A549 (cell line): ENCODE results near the gene TNRC18. TPM values are rescaled to one million over a fixed set of nuclear protein-coding genes. Genes with fewer than 3 reads are reported as not detected.
"Not testable (repeated sequence)": the region's sequence is repeated elsewhere in the genome, so short reads cannot be mapped to it uniquely, and the experiment has no call there.

Experiments
- ATAC-seq, 2 experiments: fragments of 200-7000 bp in 1 of 2; fragments of >200 bp in 1 of 2; cut with Nextera tagmentation in 1 of 2; cut with Tn5 transposase in 1 of 2; 3 replicates each; pipeline versions ENCODE4 v1.8.0 to v1.9.1; 2018 to 2020; ENCODE audit warnings: mild to moderate bottlenecking in 1 of 2, moderate library complexity in 1 of 2
- CTCF ChIA-PET: fragments of 300-600 bp; sonication (Branson Sonifier 250); formaldehyde crosslinking; extraction: SDS; loops from one replicate; lab custom pipeline; 2021; ENCODE audit warnings: antibody characterized with exemption, inconsistent platforms; lab: Yijun Ruan, JAX
- POLR2A ChIA-PET: fragments of 350-600 bp; formaldehyde crosslinking; extraction: SDS; loops from one replicate; lab custom pipeline; 2021; ENCODE audit warnings: antibody characterized with exemption, inconsistent platforms; lab: Yijun Ruan, JAX
- DNase-seq, 2 experiments: peaks; one replicate each; pipeline versions ENCODE4 v3.0.0 to v3.0.0-alpha.2; 2011 to 2016; ENCODE audit warnings: low read depth in 1 of 2, low spot score in 1 of 2
- FAIRE-seq: peaks from 2 replicates; lab custom pipeline; 2011; peaks lifted over from hg19 to GRCh38; lab: Jason Lieb, UNC
- H3K27ac ChIP-seq, 2 experiments: fragments of >200 bp; sonication (Bioruptor Twin); formaldehyde crosslinking; 3 replicates each; pipeline ENCODE4 v1.5.1; 2016 to 2017
- H3K4me1 ChIP-seq: fragments of >200 bp; sonication (Bioruptor Twin); formaldehyde crosslinking; 3 replicates; pipeline ENCODE4 v1.6.1; 2016
- H3K4me2 ChIP-seq: fragments of >200 bp; sonication (Bioruptor Twin); formaldehyde crosslinking; 3 replicates; pipeline ENCODE4 v1.6.1; 2016
- H3K4me3 ChIP-seq: fragments of >200 bp; sonication (Bioruptor Twin); formaldehyde crosslinking; 3 replicates; pipeline ENCODE4 v1.5.1; 2016
- H3K9me3 ChIP-seq: fragments of >200 bp; sonication (Bioruptor Twin); formaldehyde crosslinking; 3 replicates; pipeline ENCODE4 v1.6.1; 2016
- ATOH8 ChIP-seq: fragments of 250-450 bp; sonication (Bioruptor Pico); IDR thresholded peaks from 2 replicates; pipeline ENCODE4 v1.5.0; 2020; ENCODE audit warnings: low read depth, mild to moderate bottlenecking, moderate library complexity
- CTCF ChIP-seq: fragments of >200 bp; sonication (Bioruptor Twin); formaldehyde crosslinking; IDR thresholded peaks from 3 replicates; pipeline ENCODE4 v1.5.1; 2016
- EHF ChIP-seq: fragments of 250-450 bp; sonication (Bioruptor Pico); IDR thresholded peaks from 2 replicates; pipeline ENCODE4 v1.5.0; 2020; ENCODE audit warnings: mild to moderate bottlenecking
- ELK1 ChIP-seq: fragments of 150-350 bp; IDR thresholded peaks from 2 replicates; pipeline ENCODE4 v1.6.1; 2014; ENCODE audit warnings: low read depth, mild to moderate bottlenecking, low read length
- FOXS1 ChIP-seq: fragments of 250-450 bp; sonication (Bioruptor Pico); IDR thresholded peaks from 2 replicates; pipeline ENCODE4 v1.5.0; 2020; ENCODE audit warnings: mild to moderate bottlenecking, moderate library complexity
- GATA3 ChIP-seq: IDR thresholded peaks from 2 replicates; pipeline ENCODE4 v1.6.1; 2012; ENCODE audit warnings: borderline replicate concordance
- HDAC2 ChIP-seq: fragments of 200-600 bp; sonication (generic); IDR thresholded peaks from 2 replicates; pipeline ENCODE4 v1.6.1; 2016
- HEYL ChIP-seq: fragments of 250-450 bp; sonication (Bioruptor Pico); IDR thresholded peaks from 2 replicates; pipeline ENCODE4 v1.8.0; 2021; ENCODE audit warnings: mild to moderate bottlenecking, moderate library complexity
- JUN ChIP-seq, 2 experiments: fragments of >200 bp; sonication (Bioruptor Twin); formaldehyde crosslinking; IDR thresholded peaks; 2 replicates in 1 of 2; 3 replicates in 1 of 2; pipeline ENCODE4 v1.6.1; 2016 to 2017
- KDM1A ChIP-seq: fragments of 200-600 bp; sonication (generic); IDR thresholded peaks from 2 replicates; pipeline ENCODE4 v1.6.1; 2016; ENCODE audit warnings: low read depth, mild to moderate bottlenecking
- MYC ChIP-seq: IDR thresholded peaks from 2 replicates; pipeline ENCODE4 v1.6.1; 2012; ENCODE audit warnings: mild to moderate bottlenecking, inconsistent platforms, low read length, improper control_type of control experiment, borderline replicate concordance
- NPAS2 ChIP-seq: fragments of 250-450 bp; sonication (Bioruptor Pico); IDR thresholded peaks from 2 replicates; pipeline ENCODE4 v1.8.0; 2022; ENCODE audit warnings: mild to moderate bottlenecking, moderate library complexity, borderline replicate concordance
- NR3C1 ChIP-seq: fragments of >200 bp; sonication (Bioruptor Twin); formaldehyde crosslinking; IDR thresholded peaks from 3 replicates; pipeline ENCODE4 v1.6.1; 2017
- PBX3 ChIP-seq: IDR thresholded peaks from 2 replicates; pipeline ENCODE4 v1.6.1; 2012
- POLR2A ChIP-seq: IDR thresholded peaks from 2 replicates; pipeline ENCODE4 v1.6.1; 2012; ENCODE audit warnings: mild to moderate bottlenecking, low read length
- RAD21 ChIP-seq, 2 experiments: fragments of >200 bp in 1 of 2; sonication (Bioruptor Twin) in 1 of 2; formaldehyde crosslinking in 1 of 2; IDR thresholded peaks in 1 of 2; conservative IDR thresholded peaks in 1 of 2; 2 replicates in 1 of 2; 3 replicates in 1 of 2; pipeline ENCODE4 v1.6.1; 2012 to 2018; ENCODE audit warnings: inconsistent platforms in 1 of 2
- RFX5 ChIP-seq: fragments of 450-650 bp; IDR thresholded peaks from 2 replicates; pipeline ENCODE4 v1.7.1; 2014; ENCODE audit warnings: antibody characterized with exemption, mild to moderate bottlenecking, moderate library complexity
- RNF2 ChIP-seq: fragments of 200-600 bp; sonication (generic); IDR thresholded peaks from 2 replicates; pipeline ENCODE4 v1.6.1; 2016; ENCODE audit warnings: low read depth, mild to moderate bottlenecking, antibody characterized with exemption, moderate library complexity, borderline replicate concordance
- TP53 ChIP-seq: fragments of 250-450 bp; sonication (Bioruptor Pico); IDR thresholded peaks from 2 replicates; pipeline ENCODE4 v1.5.0; 2021; ENCODE audit warnings: mild to moderate bottlenecking, moderate library complexity
- ZNF302 ChIP-seq: fragments of 250-450 bp; sonication (Bioruptor Pico); IDR thresholded peaks from 2 replicates; pipeline ENCODE4 v1.9.0; 2021; ENCODE audit warnings: inconsistent platforms, mild to moderate bottlenecking, moderate library complexity
- WGBS: methylation state at CpG from one replicate; pipeline ENCODE4 v1.1.6; 2017; ENCODE audit errors: missing lambda C conversion rate; 5-methylcytosine and 5-hydroxymethylcytosine counted together
- polyA plus RNA-seq, 4 experiments: library from polyadenylated mRNA; depleted of rRNA in 3 of 4; stranded (reverse); fragments of >200 nt; fragmentation: RNase III in 1 of 4; extraction: RNeasy Plus Mini Kit Qiagen cat#74134 plus additional on column Dnase treatment in 1 of 4; gene quantifications; 2 replicates in 3 of 4; 3 replicates in 1 of 4; pipeline ENCODE4 v1.2.3, GENCODE V29; 2011 to 2017
- TF ChIP-seq, protein P1 (sequence below): IDR thresholded peaks from 2 replicates; pipeline ENCODE4 v1.6.1; 2012; ENCODE audit warnings: low read depth, borderline replicate concordance
- TF ChIP-seq, protein P2 (sequence below): fragments of >200 bp; sonication (Bioruptor Twin); formaldehyde crosslinking; IDR thresholded peaks from 2 replicates; pipeline ENCODE4 v1.6.1; 2016

TNRC18 gene
- polyA plus RNA-seq, 2 of the 4 experiments (the other 2 are of a cell fraction): 15.5 to 39.9 TPM

DNA sequence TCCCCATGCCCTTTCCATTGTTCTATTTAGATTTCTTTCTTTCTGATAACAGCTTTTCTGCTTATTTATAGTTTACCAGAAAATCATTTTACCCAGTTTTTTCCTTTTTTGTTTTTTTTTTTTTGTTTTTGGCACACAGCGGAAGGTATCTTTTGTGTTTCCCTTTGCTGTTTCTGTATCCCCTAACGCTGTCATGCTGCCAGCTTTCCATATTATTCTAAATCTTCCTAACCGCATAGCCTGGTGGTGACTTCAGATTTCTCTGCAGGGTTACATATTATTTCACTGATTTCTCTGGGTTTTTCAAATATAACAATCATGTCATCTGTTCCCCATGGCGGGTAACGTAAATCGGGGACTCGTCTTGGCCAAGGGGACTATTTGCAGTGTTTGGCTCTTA lies 144.9 kb downstream of the TNRC18 start:
- TF ChIP-seq KDM1A (no peak), MYC (no peak), GATA3 (no peak), ELK1 (no peak), ZNF302 (CRISPR knock-in tag) (no peak), FOXS1 (CRISPR knock-in tag) (no peak), RNF2 (no peak), POLR2A (no peak), ATOH8 (CRISPR knock-in tag) (no peak), RFX5 (no peak), HEYL (CRISPR knock-in tag) (no peak), HDAC2 (no peak), TP53 (CRISPR knock-in tag) (no peak), JUN (IDR thresholded peaks at IDR 0.05) (no peak)
- TF ChIP-seq, protein P1, sequence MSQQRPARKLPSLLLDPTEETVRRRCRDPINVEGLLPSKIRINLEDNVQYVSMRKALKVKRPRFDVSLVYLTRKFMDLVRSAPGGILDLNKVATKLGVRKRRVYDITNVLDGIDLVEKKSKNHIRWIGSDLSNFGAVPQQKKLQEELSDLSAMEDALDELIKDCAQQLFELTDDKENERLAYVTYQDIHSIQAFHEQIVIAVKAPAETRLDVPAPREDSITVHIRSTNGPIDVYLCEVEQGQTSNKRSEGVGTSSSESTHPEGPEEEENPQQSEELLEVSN: no peak
- TF ChIP-seq, protein P2, sequence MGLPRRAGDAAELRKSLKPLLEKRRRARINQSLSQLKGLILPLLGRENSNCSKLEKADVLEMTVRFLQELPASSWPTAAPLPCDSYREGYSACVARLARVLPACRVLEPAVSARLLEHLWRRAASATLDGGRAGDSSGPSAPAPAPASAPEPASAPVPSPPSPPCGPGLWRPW: no peak
- WGBS: 75% methylated on average over 7 of the region's 7 CpGs
- ChIA-PET CTCF (interaction anchor here (0.6 to 1.9 kb wide), 4 partner anchors 39 to 480 kb away, joined by 3 to 12 read pairs (median 4); no protein-coding TSS in a partner anchor), POLR2A (no interaction called here)
- Histone ChIP-seq H3K4me1 (peaks cover under 1% of the 10 kb centered on the region; the same call in 1 of the 3 replicates), H3K4me2 (no peak overlapping the region), H3K27ac (no peak overlapping the region), H3K4me3 (no peak overlapping the region), H3K9me3 (no peaks in the 10 kb centered on the region)
- ATAC-seq (no peak), FAIRE-seq (no peak), DNase-seq (no peak)

DNA sequence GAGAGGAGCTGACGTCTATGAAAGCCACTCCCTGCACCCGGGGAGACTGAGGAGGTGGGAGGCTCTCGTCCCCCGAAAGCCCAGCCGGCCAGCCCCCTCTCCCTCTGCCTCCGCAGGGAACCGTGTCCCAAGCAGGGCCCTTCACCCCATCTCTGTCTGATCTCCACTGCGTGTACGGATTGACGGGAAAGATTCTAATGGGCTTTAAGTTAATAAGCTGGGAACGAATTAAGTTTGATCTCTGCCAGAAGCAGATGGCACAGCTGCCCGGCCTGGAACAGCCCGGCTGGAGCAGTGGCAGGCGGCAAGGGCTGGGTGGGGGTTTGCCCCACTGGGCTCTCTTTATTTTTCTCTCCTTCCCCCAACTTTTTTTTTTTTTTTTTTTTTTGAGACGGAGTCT lies 147.0 kb downstream of the TNRC18 start:
- Histone ChIP-seq H3K9me3 (no peaks in the 10 kb centered on the region), H3K4me2 (no peak overlapping the region), H3K27ac (no peak overlapping the region), H3K4me1 (no peaks in the 10 kb centered on the region), H3K4me3 (no peak overlapping the region)
- 66% methylated on average over 15 of the region's 15 CpGs for WGBS
- FAIRE-seq (no peak), ATAC-seq (no peak), DNase-seq (no peak)
- TF ChIP-seq NR3C1 (no peak), EHF (CRISPR knock-in tag) (no peak), NPAS2 (CRISPR knock-in tag) (no peak), RAD21 (conservative IDR thresholded peaks at IDR 0.05 in 1 of 2, IDR thresholded peaks at IDR 0.05 in 1 of 2) (no peak), CTCF (no peak), FOXS1 (CRISPR knock-in tag) (no peak), PBX3 (no peak)
- TF ChIP-seq, protein P2: no peak
- CTCF ChIA-PET: interaction anchor here (0.6 to 0.7 kb wide), 2 partner anchors 131 to 395 kb away, joined by 3 read pairs; no protein-coding TSS in a partner anchor
- POLR2A ChIA-PET: no interaction called here

DNA sequence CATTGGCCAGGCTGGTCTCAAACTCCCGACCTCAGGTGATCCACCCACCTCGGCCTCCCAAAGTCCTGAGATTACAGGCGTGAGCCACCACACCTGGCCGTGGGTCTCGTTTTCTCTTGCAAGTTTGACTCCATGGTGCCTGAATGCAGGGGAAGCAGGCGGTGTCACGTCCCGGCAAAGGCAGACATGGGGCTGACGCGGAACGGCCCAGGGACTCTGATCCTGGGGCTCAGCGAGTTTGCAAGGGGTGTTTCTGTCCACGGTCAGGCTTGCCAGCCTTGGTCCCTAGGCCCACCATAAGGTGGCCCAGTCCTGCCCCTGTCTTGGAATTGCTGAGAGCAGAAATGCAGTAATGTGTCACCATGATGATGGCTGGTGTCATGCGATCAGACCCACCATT lies 147.5 kb downstream of the TNRC18 start:
- FAIRE-seq, POLR2A ChIA-PET, ATAC-seq, H3K4me3 ChIP-seq, DNase-seq, H3K4me2 ChIP-seq, H3K27ac ChIP-seq, H3K9me3 ChIP-seq, H3K4me1 ChIP-seq: not testable (repeated sequence)
- CTCF ChIA-PET: interaction anchor here (0.6 kb wide), 1 partner anchor 131 kb away, joined by 3 read pairs; no protein-coding TSS in a partner anchor
- 74% methylated on average over 14 of the region's 14 CpGs for WGBS

DNA sequence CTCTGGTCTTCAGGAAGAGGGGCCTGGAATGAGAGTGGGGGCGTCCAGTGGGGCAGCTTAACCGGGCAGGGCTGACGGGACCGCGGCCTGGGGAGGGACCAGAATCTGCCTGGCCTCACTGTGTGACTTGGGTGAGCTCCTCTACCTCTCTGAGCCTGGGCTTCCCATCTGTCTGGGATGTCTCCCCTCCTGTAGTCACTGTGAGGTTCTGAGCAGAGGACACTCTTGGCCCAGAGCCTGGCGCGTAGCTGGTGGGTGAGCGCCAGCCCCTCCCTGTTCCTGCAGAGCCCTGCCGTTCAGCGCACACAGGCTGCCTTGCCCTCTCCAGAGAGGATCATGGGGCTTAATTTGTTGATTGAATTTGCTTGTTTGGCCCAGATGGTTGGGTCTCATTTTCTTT lies 148.1 kb downstream of the TNRC18 start:
- H3K9me3 ChIP-seq, H3K27ac ChIP-seq, POLR2A ChIA-PET, H3K4me3 ChIP-seq, H3K4me1 ChIP-seq, ATAC-seq, DNase-seq, FAIRE-seq, H3K4me2 ChIP-seq: not testable (repeated sequence)
- 82% methylated on average over 6 of the region's 10 CpGs for WGBS
- CTCF ChIA-PET: interaction anchor here (0.9 to 1.1 kb wide), 2 partner anchors 218 to 477 kb away, joined by 3 to 5 read pairs; no protein-coding TSS in a partner anchor
